AG09309 (cell line): ENCODE data around the gene DDRGK1.

Experiments used
- DNase-seq: peaks from one replicate; pipeline ENCODE4 v3.0.0-alpha.2; 2010; ENCODE audit warnings: low read depth
- H3K4me3 ChIP-seq: 2 replicates; pipeline ENCODE4 v1.5.1; 2011; ENCODE audit warnings: mild to moderate bottlenecking, low read depth, low read length, moderate library complexity; ENCODE audit not compliant: control insufficient read depth
- TF ChIP-seq, protein P1 (sequence below): IDR thresholded peaks from 2 replicates; pipeline ENCODE4 v1.5.1; 2011; ENCODE audit warnings: mild to moderate bottlenecking, low read depth, low read length, inconsistent platforms; ENCODE audit not compliant: insufficient read depth, control insufficient read depth; ENCODE audit errors: missing control alignments

The DDRGK1 gene

DNA sequence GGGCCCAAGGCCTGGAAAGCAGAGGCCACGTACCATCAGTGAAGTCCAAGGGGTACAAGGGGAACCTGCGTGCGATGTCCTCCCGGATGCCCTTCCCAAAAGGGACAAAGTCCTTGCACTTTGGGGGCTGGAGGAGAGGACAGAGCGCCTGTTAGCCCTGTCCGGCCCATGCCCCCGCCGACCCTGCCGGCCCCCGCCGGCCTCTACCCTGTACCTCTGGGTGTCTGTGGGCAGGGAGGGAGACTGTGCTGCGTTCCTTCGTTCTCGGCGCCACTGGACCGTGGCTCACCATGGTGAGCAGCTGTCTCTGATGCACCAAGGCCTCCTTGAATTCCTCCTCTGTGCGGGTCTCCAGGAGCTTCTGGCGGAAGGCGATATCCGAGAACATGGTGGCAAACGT, 26.6 kb upstream of the DDRGK1 start:
- H3K4me3 ChIP-seq, result no peak overlapping the region
- no peak for DNase-seq
- TF ChIP-seq, protein P1, sequence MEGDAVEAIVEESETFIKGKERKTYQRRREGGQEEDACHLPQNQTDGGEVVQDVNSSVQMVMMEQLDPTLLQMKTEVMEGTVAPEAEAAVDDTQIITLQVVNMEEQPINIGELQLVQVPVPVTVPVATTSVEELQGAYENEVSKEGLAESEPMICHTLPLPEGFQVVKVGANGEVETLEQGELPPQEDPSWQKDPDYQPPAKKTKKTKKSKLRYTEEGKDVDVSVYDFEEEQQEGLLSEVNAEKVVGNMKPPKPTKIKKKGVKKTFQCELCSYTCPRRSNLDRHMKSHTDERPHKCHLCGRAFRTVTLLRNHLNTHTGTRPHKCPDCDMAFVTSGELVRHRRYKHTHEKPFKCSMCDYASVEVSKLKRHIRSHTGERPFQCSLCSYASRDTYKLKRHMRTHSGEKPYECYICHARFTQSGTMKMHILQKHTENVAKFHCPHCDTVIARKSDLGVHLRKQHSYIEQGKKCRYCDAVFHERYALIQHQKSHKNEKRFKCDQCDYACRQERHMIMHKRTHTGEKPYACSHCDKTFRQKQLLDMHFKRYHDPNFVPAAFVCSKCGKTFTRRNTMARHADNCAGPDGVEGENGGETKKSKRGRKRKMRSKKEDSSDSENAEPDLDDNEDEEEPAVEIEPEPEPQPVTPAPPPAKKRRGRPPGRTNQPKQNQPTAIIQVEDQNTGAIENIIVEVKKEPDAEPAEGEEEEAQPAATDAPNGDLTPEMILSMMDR, result no peak

DNA sequence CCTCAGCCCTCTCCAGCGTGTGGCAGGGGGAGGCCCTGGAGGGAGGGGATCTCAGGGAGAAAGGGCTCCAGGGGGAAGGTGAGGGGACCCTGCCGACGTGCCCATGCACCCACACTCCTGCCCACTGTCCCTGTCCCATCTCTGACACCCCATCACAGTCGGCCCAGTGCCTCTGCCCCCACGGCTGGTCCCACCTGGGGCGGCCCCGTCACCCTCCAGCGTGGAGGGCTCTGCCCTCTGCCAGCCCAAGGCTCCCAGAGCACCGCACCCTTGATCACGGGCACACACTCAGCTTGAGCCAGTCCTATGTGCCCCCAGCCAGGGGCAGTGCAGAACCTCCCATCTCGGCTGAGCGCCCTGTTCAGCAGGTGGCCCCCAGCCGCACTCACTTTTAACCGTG, 25.3 kb upstream of the DDRGK1 start:
- no peak for DNase-seq
- H3K4me3 ChIP-seq, result no peak overlapping the region
- TF ChIP-seq, protein P1, result no peak

DNA sequence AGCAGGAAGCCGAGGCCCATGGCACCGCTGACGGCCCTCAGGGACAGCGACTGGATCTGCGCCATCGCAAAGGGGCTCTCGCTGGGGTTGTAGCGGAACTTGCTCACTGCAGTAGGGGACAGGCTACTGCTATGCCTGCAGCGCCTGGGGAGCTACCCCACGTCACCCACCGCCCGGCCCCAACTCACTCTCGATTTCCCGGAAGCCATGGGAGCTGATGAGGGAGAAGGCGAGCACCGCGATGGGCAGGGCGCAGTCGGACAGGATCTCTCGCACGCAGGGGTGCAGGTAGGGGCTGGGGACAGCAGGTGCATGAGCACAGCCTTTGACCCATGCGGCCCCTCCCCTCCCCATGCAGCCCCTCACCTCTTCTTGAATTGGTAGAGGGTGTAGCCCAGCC, 24.7 kb upstream of the DDRGK1 start:
- TF ChIP-seq, protein P1, result no peak
- H3K4me3 ChIP-seq, result no peak overlapping the region
- DNase-seq, result no peak

DNA sequence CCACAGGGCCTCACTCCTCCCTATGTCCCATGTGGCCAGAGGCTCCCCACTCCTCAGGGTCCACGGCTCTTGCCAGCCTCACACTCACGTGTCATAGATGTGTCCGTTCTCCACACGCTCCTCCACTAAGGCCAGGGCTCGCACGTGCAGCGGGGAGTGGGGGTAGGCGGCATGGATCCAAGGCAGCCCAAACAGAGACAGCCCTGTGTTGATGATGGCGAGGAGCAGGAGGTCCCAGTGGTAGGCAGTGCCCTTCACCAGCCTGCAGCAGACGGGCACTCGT, 24.2 kb upstream of the DDRGK1 start:
- H3K4me3 ChIP-seq, result no peak overlapping the region
- TF ChIP-seq, protein P1, result no peak
- no peak for DNase-seq

DNA sequence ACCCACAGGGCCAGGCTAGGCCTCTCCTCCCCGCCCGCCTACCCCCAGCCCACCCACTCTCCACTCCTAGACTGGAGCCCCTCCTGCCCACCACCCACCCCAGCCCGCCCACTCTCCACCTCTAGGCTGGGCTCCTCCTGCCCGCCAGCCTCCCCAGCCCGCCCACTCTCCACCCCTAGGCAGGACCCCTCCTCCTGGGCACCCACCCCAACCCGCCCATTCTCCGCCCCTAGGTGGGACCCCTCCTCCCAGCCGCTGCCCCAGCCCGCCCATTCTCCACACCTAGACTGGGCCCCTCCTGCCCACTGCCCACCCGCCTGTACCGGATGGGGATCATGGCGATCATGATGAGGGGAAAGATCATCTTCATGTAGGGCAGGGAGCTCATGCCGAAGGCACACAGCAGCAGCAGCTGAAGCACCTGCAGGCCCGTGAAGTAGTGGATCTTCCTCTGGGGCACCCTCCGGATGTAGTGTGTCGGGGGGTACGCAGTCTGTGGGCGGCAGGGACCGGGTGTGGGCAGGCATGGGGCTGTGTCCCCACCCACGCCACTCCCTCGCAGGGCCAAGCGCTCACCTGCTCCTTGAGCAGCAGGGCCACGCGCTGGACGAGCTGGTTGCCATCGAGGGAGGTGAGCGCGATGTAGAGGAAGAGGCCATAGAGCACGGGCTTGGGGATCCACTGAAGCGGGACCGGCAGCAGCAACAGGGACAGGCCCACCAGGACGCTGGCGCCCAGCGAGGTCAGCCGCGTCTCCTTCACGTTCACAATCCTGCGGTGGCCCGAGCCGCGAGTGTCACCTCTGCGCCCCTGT, 23.7 kb upstream of the DDRGK1 start:
- DNase-seq, result no peak
- TF ChIP-seq, protein P1, result no peak
- H3K4me3 ChIP-seq, result no peak overlapping the region

DNA sequence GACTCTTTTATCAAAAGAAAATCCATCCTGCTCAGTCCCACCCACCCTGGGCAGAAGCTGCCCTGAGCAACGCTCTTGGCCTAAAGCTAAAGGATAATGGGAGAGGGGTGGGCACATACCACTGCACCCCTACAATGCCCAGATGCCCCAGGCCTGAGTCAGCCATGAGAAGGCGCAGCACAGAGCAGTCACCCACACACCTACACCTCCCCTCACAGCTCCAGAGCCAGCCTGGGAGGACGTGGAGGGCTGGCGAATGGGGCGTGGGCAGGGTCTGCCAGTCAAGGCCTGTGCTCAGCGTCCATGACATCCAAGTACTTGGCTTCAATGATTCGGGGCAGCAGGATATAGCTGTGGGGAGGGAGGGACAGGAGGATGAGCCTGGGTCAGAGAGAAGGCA, 23.0 kb upstream of the DDRGK1 start:
- no peak overlapping the region for H3K4me3 ChIP-seq
- no peak for DNase-seq
- TF ChIP-seq, protein P1, result no peak
